ENCODE measurements around the gene CUTA.
"Not testable (repeated sequence)": the region's sequence is repeated elsewhere in the genome, so short reads cannot be mapped to it uniquely, and the experiment has no call there.

CUTA gene

GRCh38 chr6:33405386-33405940 is 12.4 kb downstream of the CUTA start:
- no peak for TF ChIP-seq CTCF (IDR thresholded peaks at IDR 0.05; ENCODE audit: insufficient read depth, low read depth, low read length, missing control alignments)
- no peak for DNase-seq (ENCODE audit: low read depth)
- H3K4me3 ChIP-seq (ENCODE audit: low read depth, low read length) = no peak overlapping the region

DNA sequence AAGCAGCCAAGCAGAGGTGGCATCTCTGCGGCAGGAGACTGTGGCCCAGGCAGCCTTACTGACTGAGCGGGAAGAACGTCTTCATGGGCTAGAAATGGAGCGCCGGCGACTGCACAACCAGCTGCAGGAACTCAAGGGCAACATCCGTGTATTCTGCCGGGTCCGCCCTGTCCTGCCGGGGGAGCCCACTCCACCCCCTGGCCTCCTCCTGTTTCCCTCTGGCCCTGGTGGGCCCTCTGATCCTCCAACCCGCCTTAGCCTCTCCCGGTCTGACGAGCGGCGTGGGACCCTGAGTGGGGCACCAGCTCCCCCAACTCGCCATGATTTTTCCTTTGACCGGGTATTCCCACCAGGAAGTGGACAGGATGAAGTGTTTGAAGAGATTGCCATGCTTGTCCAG is 13.0 kb downstream of the CUTA start:
- no peak overlapping the region for H3K4me3 ChIP-seq (ENCODE audit: low read depth, low read length)
- DNase-seq (ENCODE audit: low read depth) = no peak
- no peak for TF ChIP-seq CTCF (IDR thresholded peaks at IDR 0.05; ENCODE audit: insufficient read depth, low read depth, low read length, missing control alignments)

GRCh38 chr6:33399881-33400280 is 18.0 kb downstream of the CUTA start:
- H3K4me3 ChIP-seq (ENCODE audit: low read depth, low read length); DNase-seq (ENCODE audit: low read depth): not testable (repeated sequence)

GRCh38 chr6:33398601-33399000 is 19.3 kb downstream of the CUTA start:
- DNase-seq (ENCODE audit: low read depth); H3K4me3 ChIP-seq (ENCODE audit: low read depth, low read length): not testable (repeated sequence)

- no peak overlapping the region for H3K4me3 ChIP-seq (ENCODE audit: low read depth, low read length)
- TF ChIP-seq CTCF (IDR thresholded peaks at IDR 0.05; ENCODE audit: insufficient read depth, low read depth, low read length, missing control alignments) = no peak
- no peak for DNase-seq (ENCODE audit: low read depth)
Measured at GRCh38 chr6:33397541-33397940, 20.4 kb downstream of the CUTA start.

GRCh38 chr6:33392979-33393378 is 24.9 kb downstream of the CUTA start:
- DNase-seq (ENCODE audit: low read depth) = no peak
- H3K4me3 ChIP-seq (ENCODE audit: low read depth, low read length) = peak overlapping the region; percentile 78
- no peak for TF ChIP-seq CTCF (IDR thresholded peaks at IDR 0.05; ENCODE audit: insufficient read depth, low read depth, low read length, missing control alignments)

GRCh38 chr6:33392595-33392948 is 25.3 kb downstream of the CUTA start:
- TF ChIP-seq CTCF (IDR thresholded peaks at IDR 0.05; ENCODE audit: insufficient read depth, low read depth, low read length, missing control alignments) = no peak
- peak overlapping the region; percentile 78 for H3K4me3 ChIP-seq (ENCODE audit: low read depth, low read length)
- no peak for DNase-seq (ENCODE audit: low read depth)

- DNase-seq (ENCODE audit: low read depth) = peak; percentile 70
Measured at GRCh38 chr6:33391922-33392594, 25.8 kb downstream of the CUTA start.

More at GRCh38 chr6:33391922-33392594, 25.8 kb downstream of the CUTA start:
- TF ChIP-seq CTCF (IDR thresholded peaks at IDR 0.05; ENCODE audit: insufficient read depth, low read depth, low read length, missing control alignments) = no peak
- peak overlapping the region; percentile 78 for H3K4me3 ChIP-seq (ENCODE audit: low read depth, low read length)
